Subcutaneous abdominal adipose tissue (tissue), 5 donors: ENCODE data around the gene CTDSP2.

Source experiments
- H3K27ac ChIP-seq: one replicate; pipeline ENCODE4 v1.7.0; 2013; ENCODE audit warnings: low read depth, mild to moderate bottlenecking, inconsistent platforms, low read length, moderate library complexity
- H3K27me3 ChIP-seq, 5 donors: one replicate each; pipeline ENCODE4 v1.7.0; 2013; ENCODE audit warnings: low read length in 5 of 5, inconsistent platforms in 1 of 5; ENCODE audit not compliant: control insufficient read depth in 5 of 5, insufficient read depth in 4 of 5
- H3K36me3 ChIP-seq, 5 donors: one replicate each; pipeline ENCODE4 v1.7.0; 2013; ENCODE audit warnings: low read length in 5 of 5; ENCODE audit not compliant: control insufficient read depth in 5 of 5, insufficient read depth in 5 of 5
- H3K4me1 ChIP-seq, 5 donors: one replicate each; pipeline ENCODE4 v1.7.0; 2013; ENCODE audit warnings: low read length in 5 of 5, mild to moderate bottlenecking in 3 of 5, moderate library complexity in 1 of 5; ENCODE audit not compliant: control insufficient read depth in 5 of 5, insufficient read depth in 5 of 5
- H3K4me3 ChIP-seq, 5 donors: one replicate each; pipeline ENCODE4 v1.7.0; 2013; ENCODE audit warnings: low read length in 5 of 5, low read depth in 1 of 5
- H3K9ac ChIP-seq, 5 donors: one replicate each; pipeline ENCODE4 v1.7.0; 2013; ENCODE audit warnings: low read length in 5 of 5, mild to moderate bottlenecking in 4 of 5, moderate library complexity in 3 of 5
- H3K9me3 ChIP-seq, 5 donors: one replicate each; pipeline ENCODE4 v1.7.0; 2013; ENCODE audit warnings: low read length in 5 of 5; ENCODE audit not compliant: control insufficient read depth in 5 of 5
- donor health status: healthy.
- donor health status: healthy.
- donor health status: healthy.
- donor health status: healthy.
- donor health status: healthy.

The CTDSP2 gene

DNA sequence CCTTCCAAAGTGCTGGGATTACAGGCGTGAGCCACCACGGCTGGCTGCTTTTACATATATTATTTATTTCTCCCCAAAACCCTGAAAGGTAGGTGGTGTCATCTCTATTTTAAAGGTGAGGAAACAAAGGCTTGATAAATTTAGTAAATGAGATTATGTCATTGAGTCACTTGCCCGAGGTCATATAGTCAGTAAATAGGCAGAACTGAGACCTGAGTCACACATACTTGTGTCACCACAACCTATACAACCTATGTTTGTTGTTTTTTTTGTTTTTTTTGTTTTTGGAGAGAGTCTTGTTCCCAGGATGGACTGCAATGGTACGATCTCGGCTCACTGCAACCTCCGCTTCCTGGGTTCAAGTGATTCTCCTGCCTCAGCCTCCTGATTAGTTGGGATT is 51.2 kb downstream of the CTDSP2 start:
- Histone ChIP-seq H3K36me3 (peaks cover 44 to 81% (median 64%) of the 10 kb centered on the region in 5 donors), H3K9me3 (no peaks in the 10 kb centered on the region), H3K4me1 (no peaks in the 10 kb centered on the region), H3K27ac (no peak overlapping the region), H3K4me3 (no peak overlapping the region), H3K9ac (no peak overlapping the region), H3K27me3 (no peaks in the 10 kb centered on the region)

DNA sequence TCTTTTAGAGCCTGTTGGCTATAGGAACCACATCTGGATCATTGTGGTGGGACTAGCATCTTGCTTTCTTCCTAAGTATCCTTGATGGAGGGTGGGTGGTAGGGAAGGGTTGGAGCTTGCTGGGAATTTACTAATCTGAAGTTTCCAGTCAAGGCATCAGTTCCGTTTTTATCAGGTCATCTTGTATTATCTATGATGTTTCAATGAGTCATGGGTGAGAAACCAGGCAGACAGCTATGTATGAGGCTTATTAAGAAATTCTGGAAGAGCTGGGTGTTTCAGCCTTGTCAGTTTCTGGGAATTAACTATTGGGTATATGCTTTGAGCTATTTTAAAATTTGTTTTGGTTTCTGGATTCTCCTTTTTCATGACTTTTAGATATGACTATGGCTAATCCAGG is 52.6 kb downstream of the CTDSP2 start:
- Histone ChIP-seq H3K27me3 (no peaks in the 10 kb centered on the region), H3K9ac (no peak overlapping the region), H3K4me1 (no peaks in the 10 kb centered on the region), H3K36me3 (peaks cover 35 to 77% (median 59%) of the 10 kb centered on the region in 5 donors), H3K27ac (no peak overlapping the region), H3K9me3 (no peaks in the 10 kb centered on the region), H3K4me3 (no peak overlapping the region)

DNA sequence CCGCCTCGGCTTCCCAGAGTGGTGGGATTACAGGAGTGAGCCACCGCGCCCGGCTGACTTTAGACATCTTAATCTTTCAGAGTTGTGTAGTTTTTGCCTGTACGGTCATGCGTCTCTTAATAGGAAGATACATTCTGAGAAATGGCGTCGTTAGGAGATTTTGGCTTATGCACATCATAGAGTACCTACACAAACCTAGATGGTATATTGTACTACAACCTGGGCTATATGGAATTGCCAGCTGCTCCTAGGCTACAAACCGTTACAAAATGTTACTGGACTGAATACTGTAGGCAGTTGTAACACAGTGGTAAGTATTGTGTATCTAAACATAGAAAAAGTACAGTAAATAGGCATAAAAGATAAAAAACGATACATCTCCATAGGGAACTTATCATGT is 62.7 kb downstream of the CTDSP2 start:
- no peaks in the 10 kb centered on the region for H3K9me3 ChIP-seq
- no peaks in the 10 kb centered on the region for H3K27me3 ChIP-seq
- H3K36me3 ChIP-seq, result peaks cover 13 to 44% (median 33%) of the 10 kb centered on the region in 5 donors
- H3K4me3 ChIP-seq, result no peak overlapping the region
- no peak overlapping the region for H3K27ac ChIP-seq
- peaks cover 5 to 21% (median 15%) of the 10 kb centered on the region in 5 donors for H3K4me1 ChIP-seq
- no peak overlapping the region for H3K9ac ChIP-seq

DNA sequence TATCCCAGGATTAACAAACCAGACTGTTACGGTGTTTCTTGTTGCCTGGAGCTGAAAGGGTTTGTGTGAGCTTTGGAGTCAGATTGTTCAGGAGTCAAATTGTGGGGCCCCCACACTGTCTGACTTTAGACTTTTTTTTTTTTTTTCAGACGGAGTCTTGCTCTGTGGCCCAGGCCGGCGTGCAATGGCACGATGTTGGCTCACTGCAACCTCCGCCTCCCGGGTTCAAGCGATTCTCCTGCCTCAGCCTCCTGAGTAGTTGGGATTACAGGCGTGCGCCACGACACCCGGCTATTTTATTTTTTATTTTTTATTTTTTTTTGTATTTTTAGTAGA is 63.1 kb downstream of the CTDSP2 start:
- Histone ChIP-seq H3K9me3 (no peaks in the 10 kb centered on the region), H3K4me3 (peak overlapping the region; percentile 94 to 100 (median 100)), H3K4me1 (peaks cover 5 to 21% (median 15%) of the 10 kb centered on the region in 5 donors), H3K27me3 (no peaks in the 10 kb centered on the region), H3K36me3 (peaks cover 13 to 40% (median 31%) of the 10 kb centered on the region in 5 donors), H3K27ac (peak overlapping the region; percentile 77), H3K9ac (peak overlapping the region; percentile 87 to 100 (median 92))

DNA sequence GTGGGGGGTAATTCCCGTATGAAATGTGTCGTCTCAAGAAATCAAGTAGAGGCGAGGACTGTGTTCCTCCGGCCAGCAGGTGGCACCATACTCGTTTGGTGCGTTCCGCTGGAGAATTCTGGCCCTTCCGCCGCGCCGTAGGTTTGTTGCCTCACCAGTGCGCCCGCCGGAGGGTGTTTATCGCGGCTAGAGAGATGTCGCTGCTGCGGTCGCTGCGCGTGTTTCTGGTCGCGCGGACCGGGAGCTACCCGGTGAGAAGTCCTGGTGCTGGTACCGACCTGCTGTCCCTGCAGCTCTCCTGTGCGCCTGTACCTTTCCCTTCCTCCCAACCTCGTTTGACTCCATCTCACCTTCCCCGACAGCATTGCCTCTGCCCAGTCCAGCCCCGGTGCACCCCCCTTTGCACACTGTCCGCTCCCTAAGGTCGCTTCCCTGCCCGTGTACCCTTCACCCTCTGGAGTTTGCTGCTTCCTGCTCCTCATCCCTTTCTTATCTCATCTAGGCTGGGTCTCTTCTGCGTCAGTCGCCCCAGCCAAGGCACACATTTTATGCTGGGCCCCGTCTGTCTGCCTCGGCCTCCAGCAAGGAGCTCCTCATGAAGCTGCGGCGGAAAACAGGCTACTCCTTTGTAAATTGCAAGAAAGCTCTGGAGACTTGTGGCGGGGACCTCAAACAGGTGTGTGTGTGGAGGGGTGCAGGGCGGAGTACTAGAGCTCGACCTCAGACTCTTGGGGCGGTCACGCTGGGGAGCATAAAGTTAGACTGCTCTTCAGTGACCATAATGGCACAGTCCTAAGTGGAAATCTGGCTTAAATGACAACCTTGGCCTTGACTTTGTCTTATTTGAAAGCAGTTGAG is 63.7 kb downstream of the CTDSP2 start, which contains the start of gene TSFM:
TSS of gene TSFM (plus strand) at position 180 of the 858 bp plus-strand sequence. CDS start at position 195, 15 bp downstream.
- Histone ChIP-seq H3K27me3 (no peaks in the 10 kb centered on the region), H3K4me3 (peak within 1 kb of the TSS; percentile 94 to 100 (median 100)), H3K27ac (peak within 1 kb of the TSS; percentile 77), H3K36me3 (peaks cover 13 to 36% (median 30%) of the 10 kb centered on the region in 5 donors), H3K9me3 (no peaks in the 10 kb centered on the region), H3K4me1 (peaks cover 5 to 21% (median 15%) of the 10 kb centered on the region in 5 donors), H3K9ac (peak within 1 kb of the TSS; percentile 87 to 100 (median 92))

DNA sequence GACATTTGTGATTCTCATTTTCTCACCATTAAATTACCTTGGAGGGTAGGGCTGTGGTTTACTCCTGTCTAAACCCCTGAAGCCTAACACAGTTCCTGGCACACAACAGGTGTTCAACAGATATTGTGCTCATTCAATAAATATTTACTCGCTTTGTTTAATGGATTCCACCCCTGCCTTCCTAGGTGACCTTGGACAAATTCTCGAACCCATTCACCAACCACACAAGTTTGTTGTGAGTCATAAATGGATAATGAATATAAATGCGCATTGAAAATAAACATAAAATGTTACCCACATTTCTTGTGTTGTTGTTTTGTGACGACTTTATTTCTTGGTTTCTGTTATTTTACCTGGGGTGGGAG is 64.3 kb downstream of the CTDSP2 start:
- Histone ChIP-seq H3K4me1 (peaks cover 5 to 21% (median 15%) of the 10 kb centered on the region in 5 donors), H3K4me3 (peak overlapping the region in 3 of 5 donors; percentile 100), H3K27ac (no peak overlapping the region), H3K27me3 (no peaks in the 10 kb centered on the region), H3K36me3 (peaks cover 12 to 32% (median 28%) of the 10 kb centered on the region in 5 donors), H3K9ac (peak overlapping the region in 1 of 5 donors; percentile 87), H3K9me3 (no peaks in the 10 kb centered on the region)

DNA sequence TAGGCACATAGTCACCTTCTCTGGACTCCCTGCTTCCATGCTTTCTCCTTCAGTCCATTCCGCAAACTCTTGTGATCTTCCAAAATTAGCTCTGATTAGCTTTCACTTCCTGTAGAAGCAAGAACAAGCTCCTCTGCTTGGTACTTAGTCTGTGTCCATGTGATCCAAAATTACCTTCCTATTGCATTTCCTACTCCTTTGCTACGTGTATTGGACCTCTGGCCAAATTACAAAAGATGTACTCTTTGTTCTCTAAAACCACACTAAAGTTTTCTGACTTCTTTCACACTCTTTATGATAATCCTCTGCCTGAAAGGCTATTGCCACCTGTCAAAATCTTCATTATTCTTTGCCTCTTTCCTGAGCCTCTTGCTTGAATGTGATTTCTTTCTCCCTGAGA is 64.7 kb downstream of the CTDSP2 start:
- H3K27ac ChIP-seq, result no peak overlapping the region
- no peak overlapping the region for H3K4me3 ChIP-seq
- no peaks in the 10 kb centered on the region for H3K27me3 ChIP-seq
- H3K9me3 ChIP-seq, result no peaks in the 10 kb centered on the region
- H3K36me3 ChIP-seq, result peaks cover 7 to 28% (median 24%) of the 10 kb centered on the region in 5 donors
- H3K9ac ChIP-seq, result no peak overlapping the region
- peaks cover 5 to 21% (median 15%) of the 10 kb centered on the region in 5 donors for H3K4me1 ChIP-seq

DNA sequence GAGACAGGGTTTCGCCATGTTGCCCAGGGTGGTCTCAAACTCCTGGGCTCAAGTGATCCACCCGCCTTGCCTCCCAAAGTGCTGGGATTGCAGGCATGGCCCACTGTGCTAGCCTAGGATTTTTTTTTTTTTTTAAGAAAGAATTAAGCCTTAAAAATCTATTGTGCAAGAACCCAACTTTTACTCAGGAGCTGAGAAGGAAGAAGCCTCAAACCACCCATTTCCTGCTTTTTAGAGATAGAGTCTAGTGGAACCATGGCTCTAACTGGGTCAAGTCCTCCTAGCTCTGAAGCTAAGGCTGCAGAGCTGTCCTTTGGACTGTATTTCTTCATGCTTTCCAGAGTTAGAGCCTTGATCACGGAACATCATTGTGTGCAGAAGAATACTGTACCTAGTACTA is 65.3 kb downstream of the CTDSP2 start:
- H3K9me3 ChIP-seq, result no peaks in the 10 kb centered on the region
- no peak overlapping the region for H3K4me3 ChIP-seq
- H3K27me3 ChIP-seq, result no peaks in the 10 kb centered on the region
- peaks cover 5 to 21% (median 15%) of the 10 kb centered on the region in 5 donors for H3K4me1 ChIP-seq
- H3K27ac ChIP-seq, result no peak overlapping the region
- peaks cover 2 to 23% (median 18%) of the 10 kb centered on the region in 5 donors for H3K36me3 ChIP-seq
- H3K9ac ChIP-seq, result no peak overlapping the region

DNA sequence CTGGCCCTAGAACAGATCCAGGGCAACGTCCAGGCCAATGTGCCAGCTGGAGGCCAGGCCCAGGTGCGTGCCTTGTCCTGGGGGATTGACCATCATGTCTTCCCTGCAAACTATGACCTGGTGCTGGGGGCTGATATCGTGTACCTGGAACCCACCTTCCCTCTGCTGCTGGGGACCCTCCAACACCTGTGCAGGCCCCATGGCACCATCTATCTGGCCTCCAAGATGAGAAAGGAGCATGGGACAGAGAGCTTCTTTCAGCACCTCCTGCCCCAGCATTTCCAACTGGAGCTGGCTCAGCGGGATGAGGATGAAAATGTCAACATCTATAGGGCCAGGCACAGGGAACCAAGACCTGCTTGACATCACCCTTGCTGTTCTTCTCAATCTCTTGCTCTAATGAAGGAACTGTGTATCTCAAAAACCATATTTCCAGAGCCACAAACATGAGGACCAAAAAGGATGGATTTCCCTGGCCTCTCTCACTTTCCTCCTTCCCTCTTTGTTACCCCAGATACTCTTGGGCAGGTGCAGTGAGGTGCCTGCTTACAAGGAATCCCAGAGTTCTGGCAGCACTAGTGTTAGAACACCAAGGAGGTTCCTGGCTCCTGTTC is 66.1 kb downstream of the CTDSP2 start:
- peaks cover 5 to 21% (median 15%) of the 10 kb centered on the region in 5 donors for H3K4me1 ChIP-seq
- no peak overlapping the region for H3K27ac ChIP-seq
- H3K4me3 ChIP-seq, result no peak overlapping the region
- no peaks in the 10 kb centered on the region for H3K27me3 ChIP-seq
- H3K36me3 ChIP-seq, result peaks cover 0 to 17% (median 15%) of the 10 kb centered on the region in 5 donors
- no peaks in the 10 kb centered on the region for H3K9me3 ChIP-seq
- no peak overlapping the region for H3K9ac ChIP-seq

DNA sequence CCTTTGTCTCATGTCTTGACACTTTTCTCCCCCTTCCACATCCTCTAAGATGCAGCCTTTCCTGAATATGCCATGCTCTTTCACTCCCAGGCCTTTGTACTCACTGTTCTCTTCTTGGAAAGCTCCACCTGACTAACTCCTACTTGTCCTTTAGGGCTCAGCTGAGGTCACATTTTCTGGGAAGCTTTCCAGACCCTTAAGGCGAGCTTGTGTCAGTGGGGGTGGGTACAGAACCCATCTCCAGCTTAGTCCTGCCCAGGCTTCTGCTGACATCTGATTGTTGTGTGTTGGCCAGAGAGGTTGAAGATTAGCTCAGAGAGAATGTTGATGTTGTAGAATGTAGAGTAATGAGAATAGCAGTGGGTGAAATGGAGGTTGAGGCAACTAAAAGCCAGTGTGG is 66.8 kb downstream of the CTDSP2 start:
- Histone ChIP-seq H3K4me1 (peaks cover 5 to 21% (median 15%) of the 10 kb centered on the region in 5 donors), H3K27ac (no peak overlapping the region), H3K9ac (no peak overlapping the region), H3K4me3 (no peak overlapping the region), H3K9me3 (no peaks in the 10 kb centered on the region), H3K36me3 (peaks cover 0 to 19% (median 16%) of the 10 kb centered on the region in 5 donors), H3K27me3 (no peaks in the 10 kb centered on the region)
